CD14-positive monocyte (primary cell): ENCODE data around the gene PANX1. TPM values are rescaled to one million over a fixed set of nuclear protein-coding genes. Genes with fewer than 3 reads are reported as not detected.

Experiments
- DNase-seq, 3 donors: peaks; one replicate each; pipeline ENCODE4 v3.0.0-alpha.2; 2011 to 2022
- H2AFZ ChIP-seq: 2 replicates; pipeline ENCODE4 v1.6.0; 2012; ENCODE audit warnings: mild to moderate bottlenecking, low read depth, low read length, inconsistent platforms; ENCODE audit not compliant: insufficient read depth, poor library complexity, severe bottlenecking
- H3K27ac ChIP-seq, 2 donors: 1 replicate in 1 of 2; 2 replicates in 1 of 2; pipeline ENCODE4 v1.5.1; 2012 to 2013; ENCODE audit warnings: low read length in 2 of 2, control low read depth in 1 of 2, inconsistent platforms in 1 of 2, low read depth in 1 of 2, mild to moderate bottlenecking in 1 of 2
- H3K27me3 ChIP-seq, 2 donors: one replicate each; pipeline versions ENCODE4 v1.6.0 to v1.6.1; 2011 to 2013; ENCODE audit warnings: low read length in 2 of 2; ENCODE audit not compliant: control insufficient read depth in 2 of 2, insufficient read depth in 2 of 2
- H3K36me3 ChIP-seq, 2 donors: replicated peaks in 1 of 2; 1 replicate in 1 of 2; 2 replicates in 1 of 2; pipeline versions ENCODE4 v1.5.1 to v1.6.1; 2012 to 2013; ENCODE audit warnings: low read length in 2 of 2, control low read depth in 1 of 2, inconsistent platforms in 1 of 2, mild to moderate bottlenecking in 1 of 2; ENCODE audit not compliant: insufficient read depth in 2 of 2, control insufficient read depth in 1 of 2
- H3K4me1 ChIP-seq, 2 donors: 1 replicate in 1 of 2; 2 replicates in 1 of 2; pipeline versions ENCODE4 v1.5.1 to v1.6.1; 2012 to 2013; ENCODE audit warnings: low read length in 2 of 2, control low read depth in 1 of 2, inconsistent platforms in 1 of 2, mild to moderate bottlenecking in 1 of 2, moderate library complexity in 1 of 2; ENCODE audit not compliant: insufficient read depth in 2 of 2, control insufficient read depth in 1 of 2
- H3K4me2 ChIP-seq: replicated peaks from 2 replicates; pipeline ENCODE3; 2012; ENCODE audit warnings: low read length, moderate library complexity, mild to moderate bottlenecking; ENCODE audit not compliant: poor library complexity, severe bottlenecking; ENCODE audit errors: extremely low read depth
- H3K4me3 ChIP-seq, 3 experiments: fragments of 200-600 bp in 1 of 3; sonication (generic) in 1 of 3; replicated peaks in 1 of 3; 1 replicate in 2 of 3; 2 replicates in 1 of 3; pipeline ENCODE4 v1.5.1; 2011 to 2013; ENCODE audit warnings: low read length in 3 of 3, mild to moderate bottlenecking in 3 of 3, control low read depth in 2 of 3, low read depth in 2 of 3, inconsistent platforms in 1 of 3, moderate library complexity in 1 of 3
- H3K79me2 ChIP-seq: 2 replicates; pipeline ENCODE4 v1.6.0; 2012; ENCODE audit warnings: mild to moderate bottlenecking, control low read depth, inconsistent platforms, low read length, moderate library complexity; ENCODE audit not compliant: insufficient read depth
- H3K9ac ChIP-seq: 2 replicates; pipeline ENCODE4 v1.6.0; 2017; ENCODE audit warnings: low read length, mild to moderate bottlenecking; ENCODE audit not compliant: insufficient read depth, poor library complexity, severe bottlenecking
- H3K9me3 ChIP-seq, 2 donors: replicated peaks in 1 of 2; 1 replicate in 1 of 2; 2 replicates in 1 of 2; pipeline versions ENCODE4 v1.5.1 to v1.6.1; 2012 to 2013; ENCODE audit warnings: low read length in 2 of 2, control low read depth in 1 of 2; ENCODE audit not compliant: control insufficient read depth in 1 of 2, insufficient read depth in 1 of 2
- H4K20me1 ChIP-seq: 2 replicates; pipeline ENCODE4 v1.6.0; 2012; ENCODE audit warnings: mild to moderate bottlenecking, low read length, control low read depth, moderate library complexity; ENCODE audit not compliant: insufficient read depth
- H3K27ac Mint-ChIP-seq, 7 donors: one replicate each; pipeline ENCODE4 v1.8.0; 2020; ENCODE audit warnings: mild to moderate bottlenecking in 7 of 7, mixed read lengths in 7 of 7, moderate library complexity in 6 of 7, inconsistent platforms in 2 of 7
- H3K27me3 Mint-ChIP-seq, 3 donors: one replicate each; pipeline ENCODE4 v1.8.0; 2021 to 2022; ENCODE audit warnings: low read depth in 3 of 3, mild to moderate bottlenecking in 3 of 3, mixed read lengths in 3 of 3, moderate library complexity in 3 of 3, inconsistent platforms in 1 of 3
- H3K36me3 Mint-ChIP-seq, 2 donors: one replicate each; pipeline ENCODE4 v1.8.0; 2020; ENCODE audit warnings: mixed read lengths in 2 of 2, inconsistent platforms in 1 of 2, mild to moderate bottlenecking in 1 of 2
- H3K4me1 Mint-ChIP-seq: one replicate; pipeline ENCODE4 v1.8.0; 2020; ENCODE audit warnings: mild to moderate bottlenecking, mixed read lengths
- H3K4me3 Mint-ChIP-seq, 2 donors: one replicate each; pipeline ENCODE4 v1.8.0; 2020; ENCODE audit warnings: mild to moderate bottlenecking in 2 of 2, mixed read lengths in 2 of 2, moderate library complexity in 1 of 2
- H3K9me3 Mint-ChIP-seq, 7 donors: one replicate each; pipeline ENCODE4 v1.8.0; 2020 to 2022; ENCODE audit warnings: mixed read lengths in 7 of 7, mild to moderate bottlenecking in 6 of 7, moderate library complexity in 6 of 7, inconsistent platforms in 2 of 7
- WGBS: methylation state at CpG from one replicate; pipeline ENCODE4 v1.1.5; 2013; ENCODE audit warnings: missing lambda C conversion rate; ENCODE audit not compliant: insufficient coverage; 5-methylcytosine and 5-hydroxymethylcytosine counted together
- intact Hi-C, 2 donors: fragments of 100-400 bp; cut with micrococcal nuclease; formaldehyde crosslinking; loops; one replicate each; pipeline versions ENCODE4 v1.15.0 to v1.15.1; 2023
- polyA plus RNA-seq, 3 donors: library from polyadenylated mRNA; depleted of rRNA in 1 of 3; unstranded in 2 of 3; stranded (reverse) in 1 of 3; fragments of 300-500 nt in 2 of 3; fragments of >200 nt in 1 of 3; fragmentation: Illumina TruSeq in 2 of 3; gene quantifications; 1 replicate in 2 of 3; 2 replicates in 1 of 3; pipeline ENCODE4 v1.2.3, GENCODE V29; 2012 to 2021
- TF ChIP-seq, protein P1 (sequence below): fragments of 200-600 bp; IDR thresholded peaks from one replicate; pipeline ENCODE4 v1.8.0; 2022; ENCODE audit warnings: antibody characterized with exemption, mild to moderate bottlenecking

PANX1 gene
- polyA plus RNA-seq, 3 donors = 6.9 to 15.7 (median 12.7) TPM

DNA sequence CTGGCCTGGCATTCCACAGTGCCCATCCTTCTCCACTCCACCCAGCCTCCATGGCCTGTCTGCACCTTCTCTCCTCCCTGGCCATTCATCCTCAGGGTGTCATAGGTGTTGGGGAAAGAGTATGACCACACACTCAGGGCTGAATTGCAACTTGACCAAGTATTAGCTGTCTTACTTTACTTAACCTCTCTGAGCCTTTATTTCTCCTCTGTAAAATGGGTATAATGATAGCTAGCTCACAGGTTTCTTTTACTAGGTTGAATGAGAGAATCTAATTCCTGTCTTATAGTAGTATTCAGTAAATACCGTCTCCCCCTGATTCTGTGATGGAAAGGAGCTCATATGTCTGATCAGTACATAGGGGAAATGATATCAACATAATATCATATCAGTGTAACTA lies 16.0 kb downstream of the PANX1 start:
- no CpG with 5 or more reads among the region's 1 CpG for WGBS

DNA sequence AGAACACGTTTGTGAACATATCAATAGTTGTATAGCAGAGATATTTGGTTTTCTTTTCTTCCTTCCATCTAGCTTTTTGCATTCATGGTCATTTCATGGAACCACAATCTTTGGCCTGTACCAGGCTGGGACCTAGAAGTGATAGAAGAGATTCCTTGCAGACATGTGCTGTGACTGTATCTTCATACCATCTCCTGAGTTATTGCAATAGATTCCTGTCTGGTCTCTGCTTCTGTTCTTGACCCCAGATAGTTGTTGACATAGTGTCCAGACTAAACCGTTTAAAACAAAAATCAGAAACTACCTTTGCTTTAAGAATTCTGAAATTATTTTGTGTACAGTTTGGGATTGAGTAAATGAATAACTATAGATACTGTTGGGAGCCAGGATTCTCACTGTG lies 16.8 kb downstream of the PANX1 start:
- H3K9me3 Mint-ChIP-seq = no peaks in the 10 kb centered on the region
- H3K79me2 ChIP-seq = peaks cover 98% of the 10 kb centered on the region
- H3K36me3 Mint-ChIP-seq = peaks cover 3 to 10% of the 10 kb centered on the region in 2 donors
- no peak overlapping the region for H3K4me2 ChIP-seq
- H3K4me3 ChIP-seq = no peak overlapping the region
- H3K36me3 ChIP-seq = peaks cover 0 to 8% of the 10 kb centered on the region in 2 donors
- WGBS = no CpG with 5 or more reads among the region's 2 CpGs
- no peaks in the 10 kb centered on the region for H3K9me3 ChIP-seq
- DNase-seq = no peak
- peak overlapping the region in 1 of 7 donors; percentile 20 for H3K27ac Mint-ChIP-seq
- no peaks in the 10 kb centered on the region for H3K27me3 Mint-ChIP-seq
- peaks cover 54% of the 10 kb centered on the region for H3K4me1 Mint-ChIP-seq
- intact Hi-C loops = no loop called here
- H3K27me3 ChIP-seq = no peaks in the 10 kb centered on the region
- TF ChIP-seq, protein P1, sequence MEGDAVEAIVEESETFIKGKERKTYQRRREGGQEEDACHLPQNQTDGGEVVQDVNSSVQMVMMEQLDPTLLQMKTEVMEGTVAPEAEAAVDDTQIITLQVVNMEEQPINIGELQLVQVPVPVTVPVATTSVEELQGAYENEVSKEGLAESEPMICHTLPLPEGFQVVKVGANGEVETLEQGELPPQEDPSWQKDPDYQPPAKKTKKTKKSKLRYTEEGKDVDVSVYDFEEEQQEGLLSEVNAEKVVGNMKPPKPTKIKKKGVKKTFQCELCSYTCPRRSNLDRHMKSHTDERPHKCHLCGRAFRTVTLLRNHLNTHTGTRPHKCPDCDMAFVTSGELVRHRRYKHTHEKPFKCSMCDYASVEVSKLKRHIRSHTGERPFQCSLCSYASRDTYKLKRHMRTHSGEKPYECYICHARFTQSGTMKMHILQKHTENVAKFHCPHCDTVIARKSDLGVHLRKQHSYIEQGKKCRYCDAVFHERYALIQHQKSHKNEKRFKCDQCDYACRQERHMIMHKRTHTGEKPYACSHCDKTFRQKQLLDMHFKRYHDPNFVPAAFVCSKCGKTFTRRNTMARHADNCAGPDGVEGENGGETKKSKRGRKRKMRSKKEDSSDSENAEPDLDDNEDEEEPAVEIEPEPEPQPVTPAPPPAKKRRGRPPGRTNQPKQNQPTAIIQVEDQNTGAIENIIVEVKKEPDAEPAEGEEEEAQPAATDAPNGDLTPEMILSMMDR = no peak
- H2AFZ ChIP-seq = no peak overlapping the region
- H4K20me1 ChIP-seq = peaks cover 96% of the 10 kb centered on the region
- H3K4me1 ChIP-seq = peaks cover 17 to 19% of the 10 kb centered on the region in 2 donors
- H3K9ac ChIP-seq = no peak overlapping the region
- no peak overlapping the region for H3K27ac ChIP-seq
- no peak overlapping the region for H3K4me3 Mint-ChIP-seq

More for the DNA sequence above, 16.0 kb downstream of the PANX1 start:
- Histone ChIP-seq H3K4me3 (no peak overlapping the region), H3K27me3 (no peaks in the 10 kb centered on the region), H2AFZ (no peak overlapping the region), H3K79me2 (peaks cover 98% of the 10 kb centered on the region), H4K20me1 (peaks cover 96% of the 10 kb centered on the region), H3K36me3 (peaks cover 0 to 8% of the 10 kb centered on the region in 2 donors), H3K9ac (no peak overlapping the region), H3K4me1 (peaks cover 13 to 22% of the 10 kb centered on the region in 2 donors), H3K4me2 (no peak overlapping the region), H3K9me3 (no peaks in the 10 kb centered on the region), H3K27ac (no peak overlapping the region)
- TF ChIP-seq, protein P1 = no peak
- peak overlapping the region in 1 of 7 donors; percentile 7 for H3K27ac Mint-ChIP-seq
- H3K4me1 Mint-ChIP-seq = peaks cover 54% of the 10 kb centered on the region
- no peaks in the 10 kb centered on the region for H3K27me3 Mint-ChIP-seq
- peaks cover 4 to 10% of the 10 kb centered on the region in 2 donors for H3K36me3 Mint-ChIP-seq
- DNase-seq = no peak
- H3K9me3 Mint-ChIP-seq = no peaks in the 10 kb centered on the region
- intact Hi-C loops = no loop called here
- no peak overlapping the region for H3K4me3 Mint-ChIP-seq
